Loucy (cell line): ENCODE measurements around the gene CDH12.

ENCODE experiments used
- CTCF ChIP-seq: fragments of 200-600 bp; sonication (generic); conservative IDR thresholded peaks from 2 replicates; pipeline ENCODE4 v1.5.1; 2014; ENCODE audit warnings: mild to moderate bottlenecking, antibody characterized with exemption, low read length
- EZH2phosphoT487 ChIP-seq: fragments of 200-600 bp; IDR thresholded peaks from 2 replicates; pipeline ENCODE4 v1.6.1; 2018; ENCODE audit warnings: antibody characterized with exemption, mild to moderate bottlenecking, moderate library complexity, borderline replicate concordance

- TF ChIP-seq CTCF (no peak), EZH2phosphoT487 (no peak)
These were observed 204.1 kb downstream of the CDH12 start for GRCh38 chr5:22649074-22649473.
